BJ (cell line): ENCODE results near the gene ZNF862. TPM values are rescaled to one million over a fixed set of nuclear protein-coding genes. Genes with fewer than 3 reads are reported as not detected.

Experiments
- CTCF ChIA-PET: fragments of 350-600 bp; formaldehyde crosslinking; extraction: SDS; loops from one replicate; lab custom pipeline; 2021; ENCODE audit warnings: antibody characterized with exemption, inconsistent platforms; lab: Yijun Ruan, JAX
- POLR2A ChIA-PET: fragments of 300-600 bp; sonication (Branson Sonifier 250); formaldehyde crosslinking; extraction: SDS; loops from one replicate; lab custom pipeline; 2021; ENCODE audit warnings: antibody characterized with exemption; lab: Charles Lee
- DNase-seq: peaks from one replicate; pipeline ENCODE4 v3.0.0-alpha.2; 2011; ENCODE audit warnings: low read depth
- H3K27me3 ChIP-seq: 2 replicates; pipeline ENCODE4 v1.6.0; 2011; ENCODE audit warnings: low read length; ENCODE audit not compliant: control insufficient read depth, insufficient read depth
- H3K36me3 ChIP-seq: 2 replicates; pipeline ENCODE4 v1.5.1; 2011; ENCODE audit warnings: low read length; ENCODE audit not compliant: control insufficient read depth, insufficient read depth
- H3K4me3 ChIP-seq: 2 replicates; pipeline ENCODE4 v1.5.1; 2011; ENCODE audit warnings: low read depth, mild to moderate bottlenecking, control low read depth, low read length
- polyA plus RNA-seq: library from polyadenylated mRNA; depleted of rRNA; stranded (reverse); fragments of >200 nt; gene quantifications from 2 replicates; pipeline ENCODE4 v1.2.3, GENCODE V29; 2011
- TF ChIP-seq, protein P1 (sequence below): IDR thresholded peaks from 2 replicates; pipeline ENCODE4 v1.5.1; 2011; ENCODE audit warnings: low read depth, mild to moderate bottlenecking, control low read depth, inconsistent platforms, low read length, moderate library complexity; ENCODE audit not compliant: insufficient read depth

The ZNF862 gene
- polyA plus RNA-seq, 1 experiment, result 20.4 TPM

DNA sequence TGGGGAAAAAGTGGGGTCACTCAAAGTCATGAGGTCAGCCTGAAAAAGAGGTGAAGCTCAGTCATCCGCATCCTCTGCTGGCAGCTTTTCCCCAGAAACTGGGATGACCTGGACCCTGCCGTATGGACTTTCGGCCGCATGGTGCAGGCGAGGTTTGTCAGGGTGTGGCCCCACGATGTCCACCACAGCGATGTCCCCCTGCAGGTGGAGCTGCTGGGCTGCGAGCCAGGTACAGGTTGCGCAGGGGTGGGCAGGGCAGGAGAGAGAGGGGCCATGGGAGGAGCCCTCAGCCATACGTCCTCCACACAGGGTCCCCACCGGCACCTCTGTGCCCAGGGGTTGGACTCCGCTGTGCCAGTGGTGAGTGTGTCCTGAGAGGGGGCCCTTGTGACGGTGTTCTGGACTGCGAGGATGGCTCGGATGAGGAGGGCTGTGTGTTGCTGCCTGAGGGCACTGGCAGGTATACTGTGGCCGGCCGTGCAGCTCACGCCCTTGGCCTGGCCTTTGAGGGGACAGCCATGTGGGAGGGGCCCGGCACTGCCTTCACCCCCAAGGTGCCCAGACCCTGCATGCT is 41.8 kb upstream of the ZNF862 start:
- no peak for DNase-seq
- ChIA-PET POLR2A (no interaction called here), CTCF (interaction anchor here (1.6 kb wide), 1 partner anchor 10 kb away, joined by 3 read pairs; no protein-coding TSS in a partner anchor)
- TF ChIP-seq, protein P1, sequence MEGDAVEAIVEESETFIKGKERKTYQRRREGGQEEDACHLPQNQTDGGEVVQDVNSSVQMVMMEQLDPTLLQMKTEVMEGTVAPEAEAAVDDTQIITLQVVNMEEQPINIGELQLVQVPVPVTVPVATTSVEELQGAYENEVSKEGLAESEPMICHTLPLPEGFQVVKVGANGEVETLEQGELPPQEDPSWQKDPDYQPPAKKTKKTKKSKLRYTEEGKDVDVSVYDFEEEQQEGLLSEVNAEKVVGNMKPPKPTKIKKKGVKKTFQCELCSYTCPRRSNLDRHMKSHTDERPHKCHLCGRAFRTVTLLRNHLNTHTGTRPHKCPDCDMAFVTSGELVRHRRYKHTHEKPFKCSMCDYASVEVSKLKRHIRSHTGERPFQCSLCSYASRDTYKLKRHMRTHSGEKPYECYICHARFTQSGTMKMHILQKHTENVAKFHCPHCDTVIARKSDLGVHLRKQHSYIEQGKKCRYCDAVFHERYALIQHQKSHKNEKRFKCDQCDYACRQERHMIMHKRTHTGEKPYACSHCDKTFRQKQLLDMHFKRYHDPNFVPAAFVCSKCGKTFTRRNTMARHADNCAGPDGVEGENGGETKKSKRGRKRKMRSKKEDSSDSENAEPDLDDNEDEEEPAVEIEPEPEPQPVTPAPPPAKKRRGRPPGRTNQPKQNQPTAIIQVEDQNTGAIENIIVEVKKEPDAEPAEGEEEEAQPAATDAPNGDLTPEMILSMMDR, result no peak
- Histone ChIP-seq H3K4me3 (no peak overlapping the region), H3K27me3 (no peaks in the 10 kb centered on the region; the same call in 1 of the 2 replicates), H3K36me3 (no peaks in the 10 kb centered on the region)

DNA sequence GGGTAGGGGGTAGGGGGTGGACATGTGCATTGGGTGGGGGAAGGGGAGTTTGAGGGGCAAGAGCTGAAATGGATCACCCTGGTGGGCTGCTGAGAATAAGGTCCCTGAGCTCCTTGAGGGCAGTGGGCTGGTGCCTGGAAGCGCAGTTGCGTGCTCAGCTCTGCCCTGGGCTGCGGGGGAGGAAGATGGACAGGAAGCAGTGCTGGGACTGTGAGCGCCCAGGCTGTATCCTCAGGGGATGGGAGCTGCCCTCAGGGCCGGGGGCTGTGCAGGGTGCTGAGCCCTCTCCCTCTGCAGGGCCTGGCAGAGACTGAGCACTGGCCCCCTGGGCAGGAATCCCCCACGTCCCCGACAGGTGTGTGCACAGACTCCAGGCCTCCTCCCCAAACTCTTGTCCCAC is 40.4 kb upstream of the ZNF862 start:
- POLR2A ChIA-PET, result no interaction called here
- Histone ChIP-seq H3K36me3 (no peaks in the 10 kb centered on the region), H3K4me3 (no peak overlapping the region), H3K27me3 (no peaks in the 10 kb centered on the region; the same call in none of the 2 replicates)
- no peak for DNase-seq
- CTCF ChIA-PET, result interaction anchor here (1.0 kb wide), 2 partner anchors 9 to 56 kb away, joined by 4 to 5 read pairs; no protein-coding TSS in a partner anchor
- TF ChIP-seq, protein P1, result no peak

DNA sequence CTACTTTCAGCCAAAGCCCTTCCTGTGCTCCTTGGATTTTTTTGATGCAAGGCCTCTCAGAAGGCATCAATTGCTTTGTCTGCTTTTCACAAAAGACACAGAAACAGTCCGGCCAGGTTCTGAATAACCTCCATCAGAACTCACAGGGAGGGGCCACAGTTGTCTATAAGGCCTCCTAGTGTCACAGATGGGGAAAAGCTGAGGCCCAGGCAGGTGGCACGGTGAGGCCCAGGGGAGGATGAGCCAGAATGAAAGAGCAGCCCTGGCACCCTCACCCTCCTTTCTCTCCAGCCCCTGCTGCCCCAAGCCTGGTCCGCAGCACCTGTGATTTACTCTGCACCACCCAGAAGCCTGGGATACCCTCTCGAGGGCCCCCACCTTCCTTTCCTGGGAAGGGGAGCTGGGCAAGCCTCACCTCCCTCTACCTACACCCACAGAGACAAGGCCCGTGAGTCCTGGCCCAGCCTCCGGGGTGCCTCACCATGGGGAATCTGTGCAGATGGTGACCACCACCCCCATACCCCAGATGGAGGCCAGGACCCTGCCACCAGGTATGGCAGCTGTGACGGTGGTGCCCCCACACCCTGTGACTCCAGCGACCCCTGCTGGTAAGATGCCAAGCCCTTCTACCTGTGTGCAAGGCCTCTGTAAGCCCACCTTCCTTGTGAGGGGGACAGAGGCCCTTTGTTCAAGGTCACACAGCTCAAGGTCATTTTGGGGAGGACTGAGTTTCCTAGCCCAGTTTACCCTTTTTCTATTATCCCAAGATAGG is 38.6 kb upstream of the ZNF862 start:
- Histone ChIP-seq H3K4me3 (no peak overlapping the region), H3K36me3 (no peaks in the 10 kb centered on the region), H3K27me3 (no peaks in the 10 kb centered on the region; the same call in none of the 2 replicates)
- ChIA-PET POLR2A (no interaction called here), CTCF (interaction anchor here (1.0 to 1.5 kb wide), 4 partner anchors 36 to 57 kb away, joined by 3 to 6 read pairs (median 4); partner anchors contain the start of gene ZNF862)
- DNase-seq, result no peak
- TF ChIP-seq, protein P1, result peak; percentile 16; the same call in 1 of the 2 replicates

DNA sequence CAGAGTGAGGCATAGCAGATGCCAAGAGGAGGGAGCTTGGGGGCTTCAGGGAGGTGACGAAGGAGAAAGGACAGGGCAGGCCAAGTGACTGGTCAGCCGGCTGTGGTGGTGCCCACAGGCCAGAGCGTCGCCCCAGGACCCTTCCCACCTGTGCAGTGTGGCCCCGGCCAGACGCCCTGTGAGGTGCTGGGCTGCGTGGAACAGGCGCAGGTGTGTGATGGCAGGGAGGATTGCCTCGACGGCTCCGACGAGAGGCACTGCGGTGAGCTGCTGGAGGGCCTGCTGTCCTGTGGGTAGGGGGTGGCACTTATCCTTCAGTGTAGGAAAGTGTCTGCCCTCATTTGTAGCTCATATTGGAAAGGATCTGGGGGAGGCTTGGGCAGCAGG is 38.0 kb upstream of the ZNF862 start:
- H3K27me3 ChIP-seq, result no peaks in the 10 kb centered on the region; the same call in 1 of the 2 replicates
- POLR2A ChIA-PET, result no interaction called here
- no peak for DNase-seq
- TF ChIP-seq, protein P1, result no peak
- CTCF ChIA-PET, result interaction anchor here (1.0 to 1.5 kb wide), 4 partner anchors 36 to 58 kb away, joined by 3 to 6 read pairs (median 4); partner anchors contain the start of gene ZNF862
- no peaks in the 10 kb centered on the region for H3K36me3 ChIP-seq
- H3K4me3 ChIP-seq, result no peak overlapping the region

DNA sequence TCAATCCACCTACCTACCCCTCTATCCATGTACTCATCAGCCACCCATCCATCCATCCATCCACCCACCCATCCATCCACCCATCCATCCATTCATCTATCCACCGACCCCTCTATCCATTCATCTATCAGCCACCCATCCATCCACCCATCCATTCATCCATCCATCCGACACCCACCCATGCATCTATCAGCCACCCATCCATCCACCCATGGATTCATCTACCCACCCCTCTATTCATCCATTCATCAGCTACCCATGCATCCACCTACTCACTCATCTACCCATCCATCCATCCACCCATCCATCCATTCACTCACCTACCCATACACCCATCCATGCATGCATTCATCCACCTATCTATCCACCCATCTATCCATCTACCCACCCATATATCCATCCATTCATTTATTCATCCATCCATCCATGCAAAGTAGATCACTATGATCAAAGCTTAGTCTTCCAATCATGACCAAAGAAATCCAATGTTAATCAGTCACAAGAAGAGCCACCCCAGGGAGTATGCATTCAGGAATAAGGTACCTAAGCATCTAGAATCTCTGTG is 37.1 kb upstream of the ZNF862 start:
- no peaks in the 10 kb centered on the region; the same call in 1 of the 2 replicates for H3K27me3 ChIP-seq
- DNase-seq, result no peak
- H3K36me3 ChIP-seq, result no peaks in the 10 kb centered on the region
- CTCF ChIA-PET, result interaction anchor here (1.0 kb wide), 1 partner anchor 35 kb away, joined by 3 read pairs; no protein-coding TSS in a partner anchor
- no peak overlapping the region for H3K4me3 ChIP-seq
- POLR2A ChIA-PET, result no interaction called here
- TF ChIP-seq, protein P1, result no peak
